ENCODE results near the gene DIDO1.

Gene DIDO1

DNA sequence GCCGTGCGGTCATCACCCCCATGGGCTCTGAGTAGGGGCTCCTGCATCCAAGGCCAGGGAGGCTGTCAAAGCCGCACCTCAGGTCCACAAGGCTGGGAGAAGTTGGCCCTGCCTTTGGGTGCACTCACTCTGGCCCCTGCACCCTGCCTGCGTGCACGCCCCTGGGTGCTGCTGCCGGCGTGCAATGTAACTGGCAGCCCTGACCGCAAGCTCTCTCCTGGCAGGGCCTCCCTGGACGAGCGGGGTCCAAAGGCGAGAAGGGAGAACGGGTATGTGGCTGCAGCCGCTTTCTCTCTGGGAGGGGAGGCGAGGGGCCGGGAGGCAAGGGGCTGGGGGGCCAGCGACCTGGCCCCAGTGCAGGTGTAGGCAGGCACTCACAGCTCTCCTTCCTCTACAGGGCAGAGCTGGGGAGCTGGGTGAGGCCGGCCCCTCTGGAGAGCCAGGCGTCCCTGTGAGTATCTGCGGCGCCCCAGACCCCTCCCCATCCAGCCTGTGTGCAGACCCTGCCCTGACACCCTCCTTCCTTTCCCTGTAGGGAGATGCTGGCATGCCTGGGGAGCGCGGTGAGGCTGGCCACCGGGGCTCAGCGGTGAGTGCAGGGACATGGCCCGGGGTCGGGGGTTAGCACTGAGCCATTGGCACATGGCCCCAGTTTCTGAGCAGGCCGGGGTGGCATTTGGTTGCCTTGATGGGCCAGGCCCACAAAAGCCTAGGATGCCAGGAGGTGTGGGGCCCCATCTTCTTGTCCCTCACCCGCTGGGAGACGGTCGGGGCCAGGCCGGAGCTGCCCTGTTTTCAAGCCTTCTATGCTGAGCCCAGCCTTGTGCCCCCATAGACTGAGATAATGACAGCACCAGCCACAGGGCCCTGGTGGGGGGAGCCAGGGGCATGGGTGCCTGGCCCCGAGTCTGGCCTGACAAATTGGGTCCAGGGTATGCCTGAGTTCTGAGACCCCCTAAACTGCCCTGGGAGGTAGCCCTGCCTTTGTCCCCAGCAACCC is 96.8 kb downstream of the DIDO1 start:
- no peak for TF ChIP-seq CTCF (conservative IDR thresholded peaks at IDR 0.05; ENCODE audit: low read length)
- DNase-seq (ENCODE audit: low read depth) = no peak
- no peak overlapping the region for H3K4me3 ChIP-seq (ENCODE audit: low read length)

GRCh38 chr20:62828511-62829230 is 97.6 kb downstream of the DIDO1 start:
- no peak for DNase-seq (ENCODE audit: low read depth)
- TF ChIP-seq CTCF (conservative IDR thresholded peaks at IDR 0.05; ENCODE audit: low read length) = no peak
- no peak overlapping the region for H3K4me3 ChIP-seq (ENCODE audit: low read length)

DNA sequence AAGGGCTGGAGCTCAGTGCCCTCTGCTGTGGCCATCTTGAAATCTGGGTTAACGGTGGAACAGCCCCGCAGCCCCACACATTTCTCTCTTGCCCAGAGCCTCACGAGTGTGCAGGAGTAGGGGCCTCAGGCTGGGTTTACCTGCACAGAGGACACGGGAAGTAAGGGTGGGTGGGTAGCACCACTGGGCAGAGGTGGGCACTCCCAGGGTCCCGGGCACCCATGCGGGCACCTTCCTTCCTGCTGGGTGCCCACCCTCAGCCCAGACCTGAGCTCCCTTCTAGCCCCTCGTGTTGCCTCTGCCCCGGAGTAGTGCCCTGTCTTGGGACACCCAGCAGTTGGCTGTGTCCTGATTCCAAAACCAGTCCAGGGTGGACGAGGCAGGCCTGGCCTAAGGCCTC is 98.3 kb downstream of the DIDO1 start:
- no peak for TF ChIP-seq CTCF (conservative IDR thresholded peaks at IDR 0.05; ENCODE audit: low read length)
- no peak overlapping the region for H3K4me3 ChIP-seq (ENCODE audit: low read length)

More for the DNA sequence above, 98.3 kb downstream of the DIDO1 start:
- DNase-seq (ENCODE audit: low read depth) = no peak
